Measurements from ENCODE around the gene URGCP. TPM values are rescaled to one million over a fixed set of nuclear protein-coding genes. Genes with fewer than 3 reads are reported as not detected.

Gene URGCP
- total and polyA plus RNA-seq, 2 donors, result 12.2 to 14.6 TPM

GRCh38 chr7:43942997-43943396 lies 36.6 kb upstream of the URGCP start:
- no peaks in the 10 kb centered on the region for H3K9me3 ChIP-seq (ENCODE audit: control insufficient read depth in 2 of 2, insufficient read depth in 1 of 2, low read length in 1 of 2)
- no peaks in the 10 kb centered on the region for H3K36me3 ChIP-seq (ENCODE audit: control insufficient read depth in 2 of 2, insufficient read depth in 2 of 2, low read length in 1 of 2)
- no peak overlapping the region for H3K27ac ChIP-seq (ENCODE audit: low read depth in 1 of 2, low read length in 1 of 2)
- no peak overlapping the region for H3K4me3 ChIP-seq (ENCODE audit: low read length in 2 of 2)
- no peaks in the 10 kb centered on the region for H3K4me1 ChIP-seq (ENCODE audit: control insufficient read depth in 2 of 2, insufficient read depth in 2 of 2, low read length in 2 of 2)
- no peak for DNase-seq (ENCODE audit: low read depth in 6 of 9, low spot score in 9 of 9)
- no peaks in the 10 kb centered on the region for H3K27me3 ChIP-seq (ENCODE audit: control insufficient read depth in 2 of 2, insufficient read depth in 1 of 2, low read length in 1 of 2)
- WGBS, result 95% methylated on average over 3 of the region's 3 CpGs

DNA sequence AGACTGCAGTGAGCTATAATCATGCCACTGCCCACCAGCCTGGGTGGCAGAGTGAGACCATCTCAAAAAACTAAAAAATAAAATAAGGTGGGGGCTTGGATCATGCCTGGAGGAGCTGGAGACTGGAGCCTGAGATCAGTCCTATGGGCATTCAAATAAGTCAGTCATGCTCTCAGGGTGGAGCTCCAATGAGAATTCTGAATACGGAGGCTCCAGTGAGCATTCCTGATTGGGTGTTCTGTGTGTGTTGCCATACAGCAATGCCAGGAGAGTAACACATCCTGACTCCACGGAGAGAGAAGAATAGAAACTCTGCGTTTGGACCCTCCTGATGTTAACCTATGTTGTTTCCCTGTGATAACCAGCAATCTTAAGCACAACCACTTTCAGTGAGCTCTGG lies 35.9 kb upstream of the URGCP start:
- Histone ChIP-seq H3K4me1 (ENCODE audit: control insufficient read depth in 2 of 2, insufficient read depth in 2 of 2, low read length in 2 of 2) (no peaks in the 10 kb centered on the region), H3K27me3 (ENCODE audit: control insufficient read depth in 2 of 2, insufficient read depth in 1 of 2, low read length in 1 of 2) (no peaks in the 10 kb centered on the region), H3K36me3 (ENCODE audit: control insufficient read depth in 2 of 2, insufficient read depth in 2 of 2, low read length in 1 of 2) (no peaks in the 10 kb centered on the region), H3K4me3 (ENCODE audit: low read length in 2 of 2) (no peak overlapping the region), H3K9me3 (ENCODE audit: control insufficient read depth in 2 of 2, insufficient read depth in 1 of 2, low read length in 1 of 2) (no peaks in the 10 kb centered on the region), H3K27ac (ENCODE audit: low read depth in 1 of 2, low read length in 1 of 2) (no peak overlapping the region)
- DNase-seq (ENCODE audit: low read depth in 6 of 9, low spot score in 9 of 9), result no peak
- 81% methylated on average over 3 of the region's 3 CpGs for WGBS

DNA sequence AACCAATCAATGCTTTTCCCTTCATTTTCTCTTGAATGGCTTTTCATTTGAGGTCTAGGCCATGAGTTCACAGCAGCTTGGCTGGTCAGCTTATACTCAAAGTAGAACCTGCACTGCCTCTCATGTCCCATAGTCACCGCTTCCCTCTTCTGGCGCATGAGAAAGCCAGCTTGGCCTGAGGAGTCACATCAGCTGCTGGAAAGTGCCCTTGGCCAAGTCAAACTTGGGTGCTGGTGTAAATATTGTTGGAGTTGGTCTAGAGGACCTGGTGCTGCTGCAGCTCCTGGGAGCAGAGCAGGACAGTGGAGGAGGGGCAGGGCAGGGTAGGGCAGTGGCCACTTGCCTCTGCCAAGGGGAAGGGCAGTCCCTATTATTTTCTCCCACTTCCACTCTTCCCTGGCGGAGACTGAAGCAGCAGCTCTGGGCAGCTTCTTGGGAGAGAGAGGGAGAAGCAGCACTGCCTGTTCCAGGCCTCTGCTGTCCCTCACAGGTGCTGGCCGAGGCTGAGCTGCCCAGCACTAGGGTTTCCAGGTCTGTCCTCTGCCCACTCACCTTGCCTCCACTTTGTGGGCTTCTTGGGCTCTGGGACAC lies 32.6 kb upstream of the URGCP start:
- no peak for DNase-seq (ENCODE audit: low read depth in 6 of 9, low spot score in 9 of 9)
- WGBS, result over 99% methylated on average over 4 of the region's 4 CpGs
- no peak overlapping the region for H3K27ac ChIP-seq (ENCODE audit: low read depth in 1 of 2, low read length in 1 of 2)

GRCh38 chr7:43937444-43937843 lies 31.0 kb upstream of the URGCP start:
- H3K4me1 ChIP-seq (ENCODE audit: control insufficient read depth in 2 of 2, insufficient read depth in 2 of 2, low read length in 2 of 2), result no peaks in the 10 kb centered on the region
- H3K4me3 ChIP-seq (ENCODE audit: low read length in 2 of 2), result no peak overlapping the region
- DNase-seq (ENCODE audit: low read depth in 6 of 9, low spot score in 9 of 9), result no peak
- no peaks in the 10 kb centered on the region for H3K36me3 ChIP-seq (ENCODE audit: control insufficient read depth in 2 of 2, insufficient read depth in 2 of 2, low read length in 1 of 2)
- H3K9me3 ChIP-seq (ENCODE audit: control insufficient read depth in 2 of 2, insufficient read depth in 1 of 2, low read length in 1 of 2), result no peaks in the 10 kb centered on the region
- no peak overlapping the region for H3K27ac ChIP-seq (ENCODE audit: low read depth in 1 of 2, low read length in 1 of 2)
- no peaks in the 10 kb centered on the region for H3K27me3 ChIP-seq (ENCODE audit: control insufficient read depth in 2 of 2, insufficient read depth in 1 of 2, low read length in 1 of 2)
- 87% methylated on average over 3 of the region's 3 CpGs for WGBS

More for the DNA sequence above, 32.6 kb upstream of the URGCP start:
- H3K4me1 ChIP-seq (ENCODE audit: control insufficient read depth in 2 of 2, insufficient read depth in 2 of 2, low read length in 2 of 2), result no peaks in the 10 kb centered on the region
- no peaks in the 10 kb centered on the region for H3K9me3 ChIP-seq (ENCODE audit: control insufficient read depth in 2 of 2, insufficient read depth in 1 of 2, low read length in 1 of 2)
- H3K36me3 ChIP-seq (ENCODE audit: control insufficient read depth in 2 of 2, insufficient read depth in 2 of 2, low read length in 1 of 2), result no peaks in the 10 kb centered on the region
- no peak overlapping the region for H3K4me3 ChIP-seq (ENCODE audit: low read length in 2 of 2)
- no peaks in the 10 kb centered on the region for H3K27me3 ChIP-seq (ENCODE audit: control insufficient read depth in 2 of 2, insufficient read depth in 1 of 2, low read length in 1 of 2)

DNA sequence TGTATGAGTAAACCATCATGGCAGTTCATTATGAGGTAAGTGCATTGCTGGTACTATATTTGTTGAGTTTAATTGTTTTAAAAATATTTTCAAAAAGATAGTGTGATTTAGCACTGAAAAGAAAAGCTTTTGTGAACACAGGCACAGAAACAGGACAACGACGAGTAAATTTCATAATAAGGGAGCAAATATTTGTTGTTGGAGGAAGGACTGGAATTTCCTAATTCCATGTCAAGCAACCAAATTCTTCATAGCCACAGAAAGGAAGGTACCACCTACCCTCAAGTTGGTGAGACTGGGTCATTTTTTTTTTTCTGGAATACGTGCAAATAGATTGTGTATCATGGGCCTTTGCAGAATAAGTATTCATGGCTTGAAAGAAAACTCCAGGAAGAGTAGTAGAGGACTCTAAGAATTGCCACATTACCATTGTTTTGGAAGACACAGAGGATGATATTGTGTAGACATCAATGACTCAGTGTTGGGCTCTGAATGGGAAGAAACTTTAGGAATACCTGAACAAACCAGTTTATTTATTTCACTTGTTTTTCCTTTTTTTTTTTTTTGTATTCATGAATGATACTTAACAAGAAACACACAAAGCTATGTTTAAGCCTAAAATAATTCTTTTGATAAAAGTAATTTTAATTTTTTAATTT lies 27.6 kb upstream of the URGCP start:
- Histone ChIP-seq H3K9me3 (ENCODE audit: control insufficient read depth in 2 of 2, insufficient read depth in 1 of 2, low read length in 1 of 2) (no peaks in the 10 kb centered on the region), H3K36me3 (ENCODE audit: control insufficient read depth in 2 of 2, insufficient read depth in 2 of 2, low read length in 1 of 2) (no peaks in the 10 kb centered on the region), H3K4me1 (ENCODE audit: control insufficient read depth in 2 of 2, insufficient read depth in 2 of 2, low read length in 2 of 2) (peaks cover 0 to 2% of the 10 kb centered on the region in 2 donors), H3K4me3 (ENCODE audit: low read length in 2 of 2) (no peak overlapping the region), H3K27ac (ENCODE audit: low read depth in 1 of 2, low read length in 1 of 2) (no peak overlapping the region), H3K27me3 (ENCODE audit: control insufficient read depth in 2 of 2, insufficient read depth in 1 of 2, low read length in 1 of 2) (no peaks in the 10 kb centered on the region)
- DNase-seq (ENCODE audit: low read depth in 6 of 9, low spot score in 9 of 9), result no peak
- 99% methylated on average over 3 of the region's 3 CpGs for WGBS

DNA sequence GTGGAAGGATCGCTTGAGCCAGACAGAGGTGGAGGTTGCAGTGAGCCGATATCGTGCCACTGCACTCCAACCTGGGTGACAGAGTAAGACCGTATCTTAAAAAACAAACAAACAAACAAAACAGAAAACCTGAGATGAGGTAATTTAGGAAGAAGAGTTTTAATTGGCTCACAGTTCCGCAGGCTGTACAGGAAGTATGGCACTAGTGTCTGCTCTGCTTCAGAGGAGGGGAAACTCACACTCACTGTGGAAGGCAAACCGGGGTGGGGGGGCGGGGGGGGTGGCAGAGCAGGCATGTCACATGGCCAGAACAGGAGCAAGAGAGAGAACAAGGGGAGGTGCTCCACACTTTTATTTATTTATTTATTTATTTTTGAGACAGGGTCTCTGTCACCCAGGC lies 24.9 kb upstream of the URGCP start:
- peak overlapping the region in 1 of 2 donors; percentile 11 for H3K27ac ChIP-seq (ENCODE audit: low read depth in 1 of 2, low read length in 1 of 2)
- WGBS, result 81% methylated on average over 7 of the region's 7 CpGs
- no peaks in the 10 kb centered on the region for H3K9me3 ChIP-seq (ENCODE audit: control insufficient read depth in 2 of 2, insufficient read depth in 1 of 2, low read length in 1 of 2)
- H3K4me1 ChIP-seq (ENCODE audit: control insufficient read depth in 2 of 2, insufficient read depth in 2 of 2, low read length in 2 of 2), result peaks cover 3 to 10% of the 10 kb centered on the region in 2 donors
- H3K27me3 ChIP-seq (ENCODE audit: control insufficient read depth in 2 of 2, insufficient read depth in 1 of 2, low read length in 1 of 2), result no peaks in the 10 kb centered on the region
- no peaks in the 10 kb centered on the region for H3K36me3 ChIP-seq (ENCODE audit: control insufficient read depth in 2 of 2, insufficient read depth in 2 of 2, low read length in 1 of 2)
- H3K4me3 ChIP-seq (ENCODE audit: low read length in 2 of 2), result no peak overlapping the region
- DNase-seq (ENCODE audit: low read depth in 6 of 9, low spot score in 9 of 9), result peak in 4 of 9 donors; percentile 9 to 53 (median 20)

DNA sequence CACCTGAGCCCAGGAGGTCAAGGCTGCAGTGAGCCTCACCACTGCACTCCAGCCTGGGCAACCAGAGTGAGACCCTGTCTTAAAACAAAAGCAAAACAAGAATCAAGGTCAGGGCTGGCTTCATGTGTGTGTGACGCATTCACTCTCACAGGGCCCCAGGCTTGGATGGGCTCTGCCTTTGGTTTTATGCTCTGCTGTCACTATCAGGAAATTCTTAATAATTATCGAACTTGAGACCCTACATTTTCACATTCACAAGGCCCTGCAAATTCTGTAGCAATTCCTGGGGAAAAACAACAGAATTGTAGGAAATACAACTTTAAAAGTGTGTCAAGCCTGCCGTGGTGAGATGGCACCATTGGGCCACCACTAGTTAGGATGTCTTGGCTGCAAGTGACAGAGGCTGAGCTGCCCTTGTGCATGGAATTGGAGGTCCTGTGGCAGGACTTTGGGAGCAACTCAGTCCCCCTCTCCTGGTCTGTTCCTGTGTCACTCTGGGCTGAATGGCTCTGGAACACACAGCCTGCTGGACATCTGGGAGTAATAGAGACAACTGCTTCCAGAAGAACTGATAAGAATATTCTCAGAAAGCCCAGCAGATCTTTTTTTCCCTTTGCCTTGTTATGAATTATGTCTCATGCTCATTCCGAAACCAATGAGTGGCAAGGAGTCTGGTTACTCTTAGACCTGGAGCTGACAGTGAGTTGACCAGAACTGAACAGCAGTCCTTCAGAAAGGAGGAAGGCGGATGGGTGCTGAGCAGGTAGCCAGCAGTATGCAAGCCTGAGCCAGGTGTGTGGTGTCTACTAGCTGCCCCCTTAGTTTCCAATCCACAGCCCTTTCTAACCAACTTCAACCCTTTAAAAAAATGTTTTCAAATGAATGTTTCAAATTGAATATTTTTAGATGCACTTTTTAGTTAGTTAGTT lies 23.4 kb upstream of the URGCP start:
- H3K4me3 ChIP-seq (ENCODE audit: low read length in 2 of 2), result no peak overlapping the region
- 97% methylated on average over 5 of the region's 5 CpGs for WGBS

GRCh38 chr7:43927810-43928209 lies 21.4 kb upstream of the URGCP start:
- no peak overlapping the region for H3K4me3 ChIP-seq (ENCODE audit: low read length in 2 of 2)
- over 99% methylated on average over 4 of the region's 4 CpGs for WGBS
- DNase-seq (ENCODE audit: low read depth in 6 of 9, low spot score in 9 of 9), result no peak
- H3K4me1 ChIP-seq (ENCODE audit: control insufficient read depth in 2 of 2, insufficient read depth in 2 of 2, low read length in 2 of 2), result peaks cover 3 to 19% of the 10 kb centered on the region in 2 donors
- H3K27ac ChIP-seq (ENCODE audit: low read depth in 1 of 2, low read length in 1 of 2), result no peak overlapping the region
- no peaks in the 10 kb centered on the region for H3K27me3 ChIP-seq (ENCODE audit: control insufficient read depth in 2 of 2, insufficient read depth in 1 of 2, low read length in 1 of 2)
- H3K9me3 ChIP-seq (ENCODE audit: control insufficient read depth in 2 of 2, insufficient read depth in 1 of 2, low read length in 1 of 2), result no peaks in the 10 kb centered on the region
- H3K36me3 ChIP-seq (ENCODE audit: control insufficient read depth in 2 of 2, insufficient read depth in 2 of 2, low read length in 1 of 2), result no peaks in the 10 kb centered on the region

More for the DNA sequence above, 23.4 kb upstream of the URGCP start:
- peaks cover 3 to 19% of the 10 kb centered on the region in 2 donors for H3K4me1 ChIP-seq (ENCODE audit: control insufficient read depth in 2 of 2, insufficient read depth in 2 of 2, low read length in 2 of 2)
- no peaks in the 10 kb centered on the region for H3K9me3 ChIP-seq (ENCODE audit: control insufficient read depth in 2 of 2, insufficient read depth in 1 of 2, low read length in 1 of 2)
- DNase-seq (ENCODE audit: low read depth in 6 of 9, low spot score in 9 of 9), result no peak
- H3K36me3 ChIP-seq (ENCODE audit: control insufficient read depth in 2 of 2, insufficient read depth in 2 of 2, low read length in 1 of 2), result no peaks in the 10 kb centered on the region
- H3K27ac ChIP-seq (ENCODE audit: low read depth in 1 of 2, low read length in 1 of 2), result no peak overlapping the region
- H3K27me3 ChIP-seq (ENCODE audit: control insufficient read depth in 2 of 2, insufficient read depth in 1 of 2, low read length in 1 of 2), result no peaks in the 10 kb centered on the region

- peak in 1 of 9 donors; percentile 27 for DNase-seq (ENCODE audit: low read depth in 6 of 9, low spot score in 9 of 9)
- Histone ChIP-seq H3K27me3 (ENCODE audit: control insufficient read depth in 2 of 2, insufficient read depth in 1 of 2, low read length in 1 of 2) (no peaks in the 10 kb centered on the region), H3K4me1 (ENCODE audit: control insufficient read depth in 2 of 2, insufficient read depth in 2 of 2, low read length in 2 of 2) (peaks cover 3 to 19% of the 10 kb centered on the region in 2 donors), H3K36me3 (ENCODE audit: control insufficient read depth in 2 of 2, insufficient read depth in 2 of 2, low read length in 1 of 2) (no peaks in the 10 kb centered on the region), H3K4me3 (ENCODE audit: low read length in 2 of 2) (peak overlapping the region; percentile 76 to 81), H3K9me3 (ENCODE audit: control insufficient read depth in 2 of 2, insufficient read depth in 1 of 2, low read length in 1 of 2) (no peaks in the 10 kb centered on the region), H3K27ac (ENCODE audit: low read depth in 1 of 2, low read length in 1 of 2) (peak overlapping the region; percentile 95 to 98)
- WGBS, result 3% methylated on average over 6 of the region's 6 CpGs
These were observed 20.4 kb upstream of the URGCP start for GRCh38 chr7:43926798-43927123.
